Nephron progenitor cell (in vitro differentiated cells): Measurements from ENCODE around the gene GUCA1A.
"Not testable (repeated sequence)": the region's sequence is repeated elsewhere in the genome, so short reads cannot be mapped to it uniquely, and the experiment has no call there.

Experiments used
- DNase-seq: peaks from one replicate; pipeline ENCODE4 v3.0.0; 2021
- H3K27ac Mint-ChIP-seq: 2 replicates; pipeline ENCODE4 v1.8.0; 2021; ENCODE audit warnings: mild to moderate bottlenecking, moderate library complexity, mixed read lengths
- H3K27me3 Mint-ChIP-seq: 2 replicates; pipeline ENCODE4 v1.8.0; 2021; ENCODE audit warnings: mild to moderate bottlenecking, low read depth, mixed read lengths; ENCODE audit not compliant: poor library complexity
- H3K36me3 Mint-ChIP-seq: 2 replicates; pipeline ENCODE4 v1.8.0; 2021; ENCODE audit warnings: low read depth, mixed read lengths
- H3K4me1 Mint-ChIP-seq: 2 replicates; pipeline ENCODE4 v1.8.0; 2021; ENCODE audit warnings: mixed read lengths
- H3K4me3 Mint-ChIP-seq: 2 replicates; pipeline ENCODE4 v1.8.0; 2021; ENCODE audit warnings: mild to moderate bottlenecking, moderate library complexity, mixed read lengths
- H3K9me3 Mint-ChIP-seq: 2 replicates; pipeline ENCODE4 v1.8.0; 2021; ENCODE audit warnings: mild to moderate bottlenecking, moderate library complexity, mixed read lengths
- CTCF ChIP-seq: fragments of 200-600 bp; sonication (generic); IDR thresholded peaks from 2 replicates; pipeline ENCODE4 v1.5.0; 2021; ENCODE audit warnings: antibody characterized with exemption

GUCA1A gene

GRCh38 chr6:42182101-42182500 lies 8.9 kb downstream of the GUCA1A start:
- Mint-ChIP-seq H3K36me3 (no peaks in the 10 kb centered on the region), H3K27ac (peak overlapping the region; percentile 79), H3K4me1 (peaks cover 21% of the 10 kb centered on the region), H3K4me3 (no peak overlapping the region), H3K9me3 (no peaks in the 10 kb centered on the region), H3K27me3 (peaks cover 20% of the 10 kb centered on the region)
- no peak for DNase-seq
- TF ChIP-seq CTCF, result no peak

GRCh38 chr6:42184475-42184874 lies 11.3 kb downstream of the GUCA1A start:
- no peak overlapping the region for H3K4me3 Mint-ChIP-seq
- no peaks in the 10 kb centered on the region for H3K9me3 Mint-ChIP-seq
- H3K27ac Mint-ChIP-seq, result no peak overlapping the region
- no peak for TF ChIP-seq CTCF
- H3K4me1 Mint-ChIP-seq, result peaks cover 7% of the 10 kb centered on the region
- no peak for DNase-seq
- peaks cover 14% of the 10 kb centered on the region for H3K27me3 Mint-ChIP-seq
- H3K36me3 Mint-ChIP-seq, result no peaks in the 10 kb centered on the region

- TF ChIP-seq CTCF, result no peak
- Mint-ChIP-seq H3K4me1 (peaks cover 3% of the 10 kb centered on the region), H3K27ac (peak overlapping the region; percentile 26), H3K9me3 (no peaks in the 10 kb centered on the region), H3K4me3 (no peak overlapping the region), H3K36me3 (no peaks in the 10 kb centered on the region), H3K27me3 (peaks cover 12% of the 10 kb centered on the region)
- no peak for DNase-seq
Measured at GRCh38 chr6:42185597-42185996, 12.4 kb downstream of the GUCA1A start.

GRCh38 chr6:42188406-42188805 lies 15.2 kb downstream of the GUCA1A start:
- Mint-ChIP-seq H3K27ac (no peak overlapping the region), H3K36me3 (peaks cover 5% of the 10 kb centered on the region), H3K27me3 (peaks cover 12% of the 10 kb centered on the region), H3K9me3 (no peaks in the 10 kb centered on the region), H3K4me3 (no peak overlapping the region), H3K4me1 (peaks cover 10% of the 10 kb centered on the region)
- no peak for TF ChIP-seq CTCF
- DNase-seq, result no peak

GRCh38 chr6:42190554-42191183 lies 17.5 kb downstream of the GUCA1A start:
- Mint-ChIP-seq H3K4me1 (peaks cover 10% of the 10 kb centered on the region), H3K27me3 (peaks cover 6% of the 10 kb centered on the region), H3K27ac (peak overlapping the region; percentile 52), H3K9me3 (no peaks in the 10 kb centered on the region), H3K4me3 (no peak overlapping the region), H3K36me3 (peaks cover 5% of the 10 kb centered on the region)
- no peak for DNase-seq
- no peak for TF ChIP-seq CTCF

- not testable (repeated sequence) for DNase-seq, H3K27ac Mint-ChIP-seq, H3K4me3 Mint-ChIP-seq, H3K9me3 Mint-ChIP-seq, H3K36me3 Mint-ChIP-seq, H3K27me3 Mint-ChIP-seq
- H3K4me1 Mint-ChIP-seq, result peaks cover 10% of the 10 kb centered on the region
Measured at GRCh38 chr6:42192385-42192784, 19.2 kb downstream of the GUCA1A start.
